Memory B cell (primary cell): Measurements from ENCODE around the gene FHOD1.

Source experiments
- ATAC-seq: fragments of 150-1000 bp; cut with Tn5 transposase; 2 replicates; pipeline ENCODE4 v1.10.0; 2021; ENCODE audit warnings: low read depth, mild to moderate bottlenecking, moderate library complexity
- DNase-seq, 2 donors: peaks; one replicate each; pipeline ENCODE4 v3.0.0; 2022; ENCODE audit warnings: low spot score in 2 of 2
- H3K27ac Mint-ChIP-seq: one replicate; pipeline ENCODE4 v1.8.0; 2022; ENCODE audit warnings: mild to moderate bottlenecking, moderate library complexity, mixed read lengths
- H3K27me3 Mint-ChIP-seq: one replicate; pipeline ENCODE4 v1.8.0; 2022; ENCODE audit warnings: mixed read lengths
- H3K36me3 Mint-ChIP-seq: one replicate; pipeline ENCODE4 v1.8.0; 2022; ENCODE audit warnings: mild to moderate bottlenecking, mixed read lengths
- H3K4me1 Mint-ChIP-seq: one replicate; pipeline ENCODE4 v1.8.0; 2022; ENCODE audit warnings: mixed read lengths
- H3K4me3 Mint-ChIP-seq: one replicate; pipeline ENCODE4 v1.8.0; 2022; ENCODE audit warnings: mild to moderate bottlenecking, moderate library complexity, mixed read lengths
- H3K9me3 Mint-ChIP-seq: one replicate; pipeline ENCODE4 v1.8.0; 2022; ENCODE audit warnings: mixed read lengths

Gene FHOD1

GRCh38 chr16:67238806-67239470 lies 8.3 kb downstream of the FHOD1 start:
- Mint-ChIP-seq H3K36me3 (peaks cover 19% of the 10 kb centered on the region), H3K27me3 (no peaks in the 10 kb centered on the region), H3K4me3 (no peak overlapping the region), H3K4me1 (peaks cover 11% of the 10 kb centered on the region), H3K9me3 (peaks cover 2% of the 10 kb centered on the region), H3K27ac (no peak overlapping the region)
- DNase-seq (no peak), ATAC-seq (no peak)

- H3K36me3 Mint-ChIP-seq, result peaks cover 23% of the 10 kb centered on the region
- no peak overlapping the region for H3K27ac Mint-ChIP-seq
- DNase-seq (no peak), ATAC-seq (no peak)
- no peak overlapping the region for H3K4me3 Mint-ChIP-seq
- peaks cover 2% of the 10 kb centered on the region for H3K9me3 Mint-ChIP-seq
- peaks cover 10% of the 10 kb centered on the region for H3K4me1 Mint-ChIP-seq
- H3K27me3 Mint-ChIP-seq, result no peaks in the 10 kb centered on the region
Observed at GRCh38 chr16:67238278-67238575, 9.1 kb downstream of the FHOD1 start.

GRCh38 chr16:67237396-67238277 lies 9.6 kb downstream of the FHOD1 start:
- H3K27me3 Mint-ChIP-seq, result no peaks in the 10 kb centered on the region
- ATAC-seq (no peak), DNase-seq (no peak)
- peaks cover 2% of the 10 kb centered on the region for H3K9me3 Mint-ChIP-seq
- H3K4me3 Mint-ChIP-seq, result no peak overlapping the region
- H3K36me3 Mint-ChIP-seq, result peaks cover 23% of the 10 kb centered on the region
- no peak overlapping the region for H3K27ac Mint-ChIP-seq
- peaks cover 10% of the 10 kb centered on the region for H3K4me1 Mint-ChIP-seq

- ATAC-seq (peak; percentile 92), DNase-seq (peak; percentile 51 to 56)
- Mint-ChIP-seq H3K36me3 (peaks cover 23% of the 10 kb centered on the region), H3K27ac (no peak overlapping the region), H3K4me1 (peaks cover 8% of the 10 kb centered on the region), H3K9me3 (peaks cover 2% of the 10 kb centered on the region), H3K4me3 (no peak overlapping the region), H3K27me3 (no peaks in the 10 kb centered on the region)
Observed at GRCh38 chr16:67236563-67237395, 10.5 kb downstream of the FHOD1 start.

GRCh38 chr16:67235816-67236562 lies 11.3 kb downstream of the FHOD1 start:
- H3K27me3 Mint-ChIP-seq, result no peaks in the 10 kb centered on the region
- no peak overlapping the region for H3K4me3 Mint-ChIP-seq
- no peak for DNase-seq
- peaks cover 23% of the 10 kb centered on the region for H3K36me3 Mint-ChIP-seq
- H3K27ac Mint-ChIP-seq, result no peak overlapping the region
- peaks cover 8% of the 10 kb centered on the region for H3K4me1 Mint-ChIP-seq
- peaks cover 2% of the 10 kb centered on the region for H3K9me3 Mint-ChIP-seq
- ATAC-seq, result no peak

- H3K27me3 Mint-ChIP-seq, result no peaks in the 10 kb centered on the region
- peaks cover 5% of the 10 kb centered on the region for H3K4me1 Mint-ChIP-seq
- no peak overlapping the region for H3K27ac Mint-ChIP-seq
- H3K36me3 Mint-ChIP-seq, result peaks cover 27% of the 10 kb centered on the region
- H3K9me3 Mint-ChIP-seq, result peaks cover 2% of the 10 kb centered on the region
- DNase-seq (no peak), ATAC-seq (no peak)
- no peak overlapping the region for H3K4me3 Mint-ChIP-seq
Observed at GRCh38 chr16:67234180-67234597, 13.1 kb downstream of the FHOD1 start.

- DNase-seq, result no peak
- Mint-ChIP-seq H3K27ac (no peak overlapping the region), H3K4me3 (no peak overlapping the region), H3K4me1 (peaks cover 5% of the 10 kb centered on the region), H3K9me3 (peaks cover 2% of the 10 kb centered on the region), H3K27me3 (no peaks in the 10 kb centered on the region), H3K36me3 (peaks cover 32% of the 10 kb centered on the region)
- ATAC-seq, result no peak
Observed at GRCh38 chr16:67233596-67233995, 13.7 kb downstream of the FHOD1 start.

GRCh38 chr16:67230809-67231660 lies 16.2 kb downstream of the FHOD1 start:
- H3K36me3 Mint-ChIP-seq, result peaks cover 19% of the 10 kb centered on the region
- DNase-seq, result no peak
- H3K27ac Mint-ChIP-seq, result no peak overlapping the region
- H3K9me3 Mint-ChIP-seq, result peaks cover under 1% of the 10 kb centered on the region
- no peaks in the 10 kb centered on the region for H3K27me3 Mint-ChIP-seq
- H3K4me1 Mint-ChIP-seq, result peaks cover 16% of the 10 kb centered on the region
- no peak for ATAC-seq
- no peak overlapping the region for H3K4me3 Mint-ChIP-seq

- ATAC-seq, result no peak
- Mint-ChIP-seq H3K4me1 (peaks cover 21% of the 10 kb centered on the region), H3K36me3 (peaks cover 17% of the 10 kb centered on the region), H3K9me3 (no peaks in the 10 kb centered on the region), H3K4me3 (no peak overlapping the region), H3K27me3 (no peaks in the 10 kb centered on the region), H3K27ac (no peak overlapping the region)
- no peak for DNase-seq
Observed at GRCh38 chr16:67229906-67230808, 17.1 kb downstream of the FHOD1 start.

- H3K27ac Mint-ChIP-seq, result no peak overlapping the region
- no peaks in the 10 kb centered on the region for H3K27me3 Mint-ChIP-seq
- peaks cover 21% of the 10 kb centered on the region for H3K4me1 Mint-ChIP-seq
- H3K4me3 Mint-ChIP-seq, result peak overlapping the region; percentile 6
- H3K9me3 Mint-ChIP-seq, result no peaks in the 10 kb centered on the region
- peaks cover 17% of the 10 kb centered on the region for H3K36me3 Mint-ChIP-seq
- ATAC-seq, result no peak
- no peak for DNase-seq
Observed at GRCh38 chr16:67228905-67229304, 18.4 kb downstream of the FHOD1 start.

GRCh38 chr16:67228034-67228785 lies 19.1 kb downstream of the FHOD1 start:
- peaks cover 16% of the 10 kb centered on the region for H3K36me3 Mint-ChIP-seq
- H3K27me3 Mint-ChIP-seq, result no peaks in the 10 kb centered on the region
- peak overlapping the region; percentile 97 for H3K27ac Mint-ChIP-seq
- H3K4me3 Mint-ChIP-seq, result peak overlapping the region; percentile 100
- H3K4me1 Mint-ChIP-seq, result peaks cover 21% of the 10 kb centered on the region
- ATAC-seq (no peak), DNase-seq (no peak)
- no peaks in the 10 kb centered on the region for H3K9me3 Mint-ChIP-seq

GRCh38 chr16:67227567-67227921 lies 19.7 kb downstream of the FHOD1 start:
- Mint-ChIP-seq H3K27ac (peak overlapping the region; percentile 97), H3K4me3 (peak overlapping the region; percentile 100), H3K4me1 (peaks cover 21% of the 10 kb centered on the region), H3K9me3 (no peaks in the 10 kb centered on the region), H3K36me3 (peaks cover 16% of the 10 kb centered on the region), H3K27me3 (no peaks in the 10 kb centered on the region)
- no peak for ATAC-seq
- DNase-seq, result no peak
